CD4-positive, CD25-positive, alpha-beta regulatory T cell (primary cell): ENCODE results near the gene PTPRT. TPM values are rescaled to one million over a fixed set of nuclear protein-coding genes. Genes with fewer than 3 reads are reported as not detected.

ENCODE experiments used
- ATAC-seq, 2 donors: fragments of 150-1000 bp; cut with Tn5 transposase; one replicate each; pipeline ENCODE4 v1.10.0; 2021; ENCODE audit warnings: low read depth in 2 of 2, moderate number of reproducible peaks in 2 of 2, moderate library complexity in 1 of 2
- DNase-seq, 3 donors: peaks; one replicate each; pipeline versions ENCODE4 v3.0.0 to v3.0.0-alpha.2; 2012 to 2022; ENCODE audit warnings: mixed read lengths in 1 of 3
- H3K27ac ChIP-seq: one replicate; pipeline ENCODE4 v1.7.0; 2013; ENCODE audit warnings: mild to moderate bottlenecking, low read length; ENCODE audit not compliant: insufficient read depth, poor library complexity, severe bottlenecking
- H3K27me3 ChIP-seq: one replicate; pipeline ENCODE4 v1.7.0; 2013; ENCODE audit warnings: low read length; ENCODE audit not compliant: control insufficient read depth, insufficient read depth
- H3K36me3 ChIP-seq: one replicate; pipeline ENCODE4 v1.7.0; 2013; ENCODE audit warnings: mild to moderate bottlenecking, low read length, moderate library complexity; ENCODE audit not compliant: control insufficient read depth, insufficient read depth
- H3K4me1 ChIP-seq: 2 replicates; pipeline ENCODE4 v1.7.0; 2013; ENCODE audit warnings: mild to moderate bottlenecking, low read length; ENCODE audit not compliant: insufficient read depth, control insufficient read depth, poor library complexity, severe bottlenecking
- H3K4me3 ChIP-seq: one replicate; pipeline ENCODE4 v1.7.0; 2013; ENCODE audit warnings: low read depth, mild to moderate bottlenecking, low read length, moderate library complexity
- H3K9me3 ChIP-seq, 2 experiments: 1 replicate in 1 of 2; 2 replicates in 1 of 2; pipeline ENCODE4 v1.7.0; 2013; ENCODE audit warnings: low read length in 2 of 2, mild to moderate bottlenecking in 1 of 2, moderate library complexity in 1 of 2; ENCODE audit not compliant: control insufficient read depth in 2 of 2
- H3K27ac Mint-ChIP-seq, 3 donors: one replicate each; pipeline ENCODE4 v1.8.0; 2020 to 2022; ENCODE audit warnings: mild to moderate bottlenecking in 3 of 3, mixed read lengths in 3 of 3, moderate library complexity in 2 of 3
- H3K27me3 Mint-ChIP-seq: one replicate; pipeline ENCODE4 v1.8.0; 2022; ENCODE audit warnings: mild to moderate bottlenecking, mixed read lengths
- H3K36me3 Mint-ChIP-seq: one replicate; pipeline ENCODE4 v1.8.0; 2020; ENCODE audit warnings: mixed read lengths
- H3K4me1 Mint-ChIP-seq, 4 donors: one replicate each; pipeline ENCODE4 v1.8.0; 2020 to 2022; ENCODE audit warnings: mixed read lengths in 4 of 4, mild to moderate bottlenecking in 1 of 4
- H3K4me3 Mint-ChIP-seq, 4 donors: one replicate each; pipeline ENCODE4 v1.8.0; 2020 to 2022; ENCODE audit warnings: mild to moderate bottlenecking in 4 of 4, mixed read lengths in 4 of 4, moderate library complexity in 3 of 4
- H3K9me3 Mint-ChIP-seq, 7 donors: one replicate each; pipeline ENCODE4 v1.8.0; 2020 to 2022; ENCODE audit warnings: mixed read lengths in 7 of 7, mild to moderate bottlenecking in 3 of 7, moderate library complexity in 2 of 7
- polyA plus RNA-seq, 4 donors: library from polyadenylated mRNA; unstranded; fragments of 300-500 nt; fragmentation: Illumina TruSeq; gene quantifications; one replicate each; pipeline ENCODE4 v1.2.3, GENCODE V29; 2021
- total RNA-seq: library from RNA; stranded (reverse); gene quantifications from one replicate; pipeline ENCODE4 v1.2.3, GENCODE V29; 2022

Gene PTPRT
- total and polyA plus RNA-seq, 5 donors from 2014 or later: not detected

DNA sequence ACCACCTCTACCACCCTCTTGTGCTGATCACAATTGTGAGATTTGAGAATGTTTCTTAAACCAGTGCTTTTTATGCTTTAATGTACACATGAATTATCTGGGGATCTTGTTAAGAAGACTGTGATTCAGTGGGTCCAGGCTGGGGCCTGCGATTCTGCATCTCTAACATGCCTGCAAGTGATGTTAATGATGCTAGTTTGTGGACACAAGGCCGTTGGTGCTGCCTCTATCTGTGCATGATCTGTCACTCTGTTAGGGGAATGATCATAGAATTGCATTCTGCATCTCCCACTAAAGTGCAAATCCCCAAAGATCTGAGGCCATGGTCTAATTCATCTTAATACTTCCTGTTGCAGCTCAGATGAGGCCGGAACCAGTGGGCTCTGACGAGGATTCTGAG, 746.5 kb downstream of the PTPRT start:
- Histone ChIP-seq H3K9me3 (no peaks in the 10 kb centered on the region), H3K27ac (no peak overlapping the region), H3K4me1 (no peaks in the 10 kb centered on the region), H3K27me3 (no peaks in the 10 kb centered on the region), H3K4me3 (no peak overlapping the region), H3K36me3 (no peaks in the 10 kb centered on the region)
- Mint-ChIP-seq H3K9me3 (peaks cover 0 to 5% (median 0%) of the 10 kb centered on the region in 7 donors), H3K27me3 (no peaks in the 10 kb centered on the region), H3K27ac (no peak overlapping the region), H3K36me3 (no peaks in the 10 kb centered on the region), H3K4me3 (no peak overlapping the region), H3K4me1 (no peaks in the 10 kb centered on the region)
- ATAC-seq (no peak), DNase-seq (no peak)

DNA sequence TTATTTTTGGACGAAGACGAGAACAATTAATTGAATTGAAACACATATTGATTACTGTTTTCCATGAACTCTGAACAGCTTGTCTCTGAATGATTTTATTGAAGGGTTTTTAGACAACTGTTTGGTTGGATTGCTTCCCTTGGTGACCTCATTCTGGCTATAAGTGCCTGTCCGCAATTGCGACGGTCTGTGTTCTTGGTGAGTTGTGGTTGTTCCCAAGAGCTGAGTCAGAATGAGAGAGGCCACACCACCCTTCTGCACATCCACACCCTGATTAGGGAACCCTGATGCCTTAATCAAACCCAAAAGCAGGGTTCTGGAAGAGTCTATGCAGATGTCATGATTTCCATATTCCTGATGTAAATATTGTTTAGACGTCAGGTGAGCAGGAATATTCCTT, 747.0 kb downstream of the PTPRT start:
- DNase-seq: no peak
- Histone ChIP-seq H3K4me1 (no peaks in the 10 kb centered on the region), H3K4me3 (no peak overlapping the region), H3K27ac (no peak overlapping the region), H3K9me3 (no peaks in the 10 kb centered on the region), H3K27me3 (no peaks in the 10 kb centered on the region), H3K36me3 (no peaks in the 10 kb centered on the region)
- H3K9me3 Mint-ChIP-seq: peaks cover 0 to 5% (median 0%) of the 10 kb centered on the region in 7 donors
- no peaks in the 10 kb centered on the region for H3K27me3 Mint-ChIP-seq
- H3K27ac Mint-ChIP-seq: no peak overlapping the region
- no peaks in the 10 kb centered on the region for H3K4me1 Mint-ChIP-seq
- no peaks in the 10 kb centered on the region for H3K36me3 Mint-ChIP-seq
- no peak for ATAC-seq
- H3K4me3 Mint-ChIP-seq: no peak overlapping the region

DNA sequence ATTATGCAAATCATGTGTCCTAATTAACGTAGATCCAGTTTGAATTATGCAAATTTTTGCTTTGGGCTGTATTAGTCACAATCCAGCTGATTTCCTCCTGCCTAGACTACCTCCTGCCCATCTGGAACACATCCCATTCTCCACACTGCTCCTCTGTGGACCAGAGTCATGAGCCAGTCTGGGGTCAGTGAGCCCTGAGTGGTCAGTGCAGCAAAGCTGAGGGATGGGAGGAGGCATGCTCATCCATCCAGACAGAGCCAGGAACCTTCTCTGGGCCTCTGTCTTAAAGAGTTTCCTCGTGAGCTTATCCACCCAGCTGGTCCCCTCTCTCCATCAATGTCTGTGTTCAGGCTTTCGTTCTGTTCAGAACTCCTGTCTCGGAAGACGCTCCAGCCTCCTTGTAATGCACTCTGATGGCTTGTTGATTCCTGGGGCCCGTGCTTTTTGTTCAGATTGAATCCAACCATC, 747.8 kb downstream of the PTPRT start:
- no peaks in the 10 kb centered on the region for H3K27me3 Mint-ChIP-seq
- no peaks in the 10 kb centered on the region for H3K27me3 ChIP-seq
- H3K4me1 ChIP-seq: no peaks in the 10 kb centered on the region
- ATAC-seq: no peak
- H3K36me3 Mint-ChIP-seq: no peaks in the 10 kb centered on the region
- H3K4me3 ChIP-seq: no peak overlapping the region
- peaks cover 0 to 5% (median 0%) of the 10 kb centered on the region in 7 donors for H3K9me3 Mint-ChIP-seq
- H3K27ac Mint-ChIP-seq: no peak overlapping the region
- H3K4me3 Mint-ChIP-seq: peak overlapping the region in 1 of 4 donors; percentile 4
- H3K36me3 ChIP-seq: no peaks in the 10 kb centered on the region
- no peak overlapping the region for H3K27ac ChIP-seq
- no peak for DNase-seq
- no peaks in the 10 kb centered on the region for H3K9me3 ChIP-seq
- H3K4me1 Mint-ChIP-seq: no peaks in the 10 kb centered on the region

DNA sequence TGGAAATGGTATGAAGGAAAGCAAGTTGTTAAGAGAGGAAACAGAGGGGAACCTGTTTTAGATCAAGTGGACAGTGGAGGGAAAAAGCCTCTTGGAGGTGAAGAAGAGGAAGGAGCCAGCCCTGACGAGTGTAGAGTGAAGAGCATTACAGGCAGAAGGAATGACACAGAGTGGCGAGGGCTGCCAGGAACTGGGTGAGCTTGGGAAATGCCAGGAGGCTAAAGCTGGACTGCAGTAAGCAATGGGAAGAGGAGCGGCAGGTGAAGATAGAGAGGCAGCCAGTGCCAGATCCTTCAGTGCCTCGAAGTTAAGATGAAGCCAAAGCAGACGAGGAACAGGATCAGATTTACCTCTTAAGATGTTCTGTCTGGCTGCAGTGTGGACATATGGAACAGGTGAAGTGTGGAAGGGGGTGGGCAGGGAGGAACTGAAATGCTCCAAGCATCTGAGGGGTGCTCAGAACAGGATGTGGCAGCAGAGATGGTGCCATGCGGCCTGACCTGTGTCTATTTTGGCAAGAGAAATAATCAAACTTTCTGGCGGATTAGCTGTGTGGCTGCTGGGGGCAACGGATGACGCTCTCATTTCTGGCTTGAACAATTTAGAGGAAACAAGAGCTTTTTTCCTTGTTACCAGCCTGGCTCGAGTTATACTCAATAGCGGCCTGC, 748.4 kb downstream of the PTPRT start:
- no peak for ATAC-seq
- Histone ChIP-seq H3K9me3 (no peaks in the 10 kb centered on the region), H3K4me3 (no peak overlapping the region), H3K4me1 (no peaks in the 10 kb centered on the region), H3K36me3 (no peaks in the 10 kb centered on the region), H3K27me3 (no peaks in the 10 kb centered on the region), H3K27ac (no peak overlapping the region)
- Mint-ChIP-seq H3K4me3 (no peak overlapping the region), H3K9me3 (peaks cover 0 to 5% (median 0%) of the 10 kb centered on the region in 7 donors), H3K27me3 (no peaks in the 10 kb centered on the region), H3K36me3 (no peaks in the 10 kb centered on the region), H3K27ac (no peak overlapping the region), H3K4me1 (no peaks in the 10 kb centered on the region)
- DNase-seq: no peak

DNA sequence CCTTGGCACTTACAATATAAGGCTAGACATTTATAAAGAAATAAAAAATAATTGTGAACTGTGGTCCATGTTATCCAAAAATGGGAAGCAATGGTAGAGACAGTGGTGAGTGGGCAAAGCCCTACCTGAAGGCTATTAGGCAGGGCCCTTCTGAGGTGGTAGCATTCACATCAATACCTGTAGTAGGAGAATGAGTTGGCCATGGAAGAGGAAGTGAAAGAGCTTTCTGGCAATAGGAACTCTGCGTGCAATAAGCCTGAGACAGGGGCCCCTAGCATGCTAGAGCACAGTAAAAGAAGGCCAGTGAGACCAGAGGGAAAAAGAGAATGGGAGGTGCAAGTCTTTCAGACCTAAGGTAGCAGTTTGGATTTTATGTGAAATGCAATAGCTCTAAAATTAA, 754.5 kb downstream of the PTPRT start:
- Mint-ChIP-seq H3K36me3 (no peaks in the 10 kb centered on the region), H3K4me3 (no peak overlapping the region), H3K27ac (no peak overlapping the region), H3K9me3 (peaks cover 0 to 5% (median 0%) of the 10 kb centered on the region in 7 donors), H3K4me1 (no peaks in the 10 kb centered on the region), H3K27me3 (no peaks in the 10 kb centered on the region)
- ATAC-seq: no peak
- no peak for DNase-seq
- no peaks in the 10 kb centered on the region for H3K9me3 ChIP-seq
- H3K4me1 ChIP-seq: no peaks in the 10 kb centered on the region
- no peak overlapping the region for H3K27ac ChIP-seq
- no peaks in the 10 kb centered on the region for H3K36me3 ChIP-seq
- H3K27me3 ChIP-seq: no peaks in the 10 kb centered on the region
- H3K4me3 ChIP-seq: no peak overlapping the region

- no peak overlapping the region for H3K4me3 ChIP-seq
- ATAC-seq: no peak
- DNase-seq: no peak
Observed at GRCh38 chr20:42432496-42433334, 757.0 kb downstream of the PTPRT start.

GRCh38 chr20:42430598-42430997, 759.1 kb downstream of the PTPRT start:
- Histone ChIP-seq H3K9me3 (no peaks in the 10 kb centered on the region), H3K36me3 (no peaks in the 10 kb centered on the region), H3K27ac (no peak overlapping the region), H3K4me3 (no peak overlapping the region), H3K27me3 (no peaks in the 10 kb centered on the region), H3K4me1 (no peaks in the 10 kb centered on the region)
- no peak overlapping the region for H3K4me3 Mint-ChIP-seq
- H3K4me1 Mint-ChIP-seq: no peaks in the 10 kb centered on the region
- peaks cover 0 to 13% (median 3%) of the 10 kb centered on the region in 7 donors for H3K9me3 Mint-ChIP-seq
- DNase-seq (no peak), ATAC-seq (no peak)
- H3K27ac Mint-ChIP-seq: no peak overlapping the region
- no peaks in the 10 kb centered on the region for H3K36me3 Mint-ChIP-seq
- H3K27me3 Mint-ChIP-seq: peaks cover 4% of the 10 kb centered on the region

More at GRCh38 chr20:42432496-42433334, 757.0 kb downstream of the PTPRT start:
- no peaks in the 10 kb centered on the region for H3K4me1 Mint-ChIP-seq
- no peak overlapping the region for H3K4me3 Mint-ChIP-seq
- no peaks in the 10 kb centered on the region for H3K36me3 Mint-ChIP-seq
- Histone ChIP-seq H3K4me1 (no peaks in the 10 kb centered on the region), H3K27ac (no peak overlapping the region), H3K36me3 (no peaks in the 10 kb centered on the region), H3K9me3 (no peaks in the 10 kb centered on the region), H3K27me3 (no peaks in the 10 kb centered on the region)
- H3K27ac Mint-ChIP-seq: no peak overlapping the region
- H3K27me3 Mint-ChIP-seq: no peaks in the 10 kb centered on the region
- peaks cover 0 to 7% (median 3%) of the 10 kb centered on the region in 7 donors for H3K9me3 Mint-ChIP-seq
